OCI-LY1 (cell line): Measurements from ENCODE around the gene PARD3.

Experiments used
- H2AFZ ChIP-seq: fragments of 200-600 bp; sonication (generic), shearing (Covaris generic); 2 replicates; pipeline ENCODE4 v1.6.0; 2014; ENCODE audit warnings: antibody characterized with exemption, mild to moderate bottlenecking, low read length
- H3F3A ChIP-seq: fragments of 200-600 bp; sonication (generic), shearing (Covaris generic); 2 replicates; pipeline ENCODE4 v1.6.0; 2014; ENCODE audit warnings: mild to moderate bottlenecking, antibody characterized with exemption, low read length, moderate library complexity; ENCODE audit not compliant: insufficient read depth
- H3K27ac ChIP-seq: fragments of 200-600 bp; sonication (generic); 2 replicates; pipeline ENCODE4 v1.5.1; 2014; ENCODE audit warnings: low read length, mixed run types, mild to moderate bottlenecking, low read depth; ENCODE audit not compliant: poor library complexity, severe bottlenecking
- H3K27me3 ChIP-seq: fragments of 200-600 bp; sonication (generic); 2 replicates; pipeline ENCODE4 v1.6.0; 2014; ENCODE audit warnings: antibody characterized with exemption, mild to moderate bottlenecking, low read length, moderate library complexity; ENCODE audit not compliant: insufficient read depth
- H3K36me3 ChIP-seq: fragments of 200-600 bp; sonication (generic); 2 replicates; pipeline ENCODE4 v1.6.1; 2014; ENCODE audit warnings: mild to moderate bottlenecking, antibody characterized with exemption, low read length, moderate library complexity, mixed read lengths; ENCODE audit not compliant: insufficient read depth
- H3K4me1 ChIP-seq: fragments of 200-600 bp; sonication (generic); 2 replicates; pipeline ENCODE4 v1.5.1; 2014; ENCODE audit warnings: mild to moderate bottlenecking, low read length, moderate library complexity; ENCODE audit not compliant: insufficient read depth, severe bottlenecking
- H3K4me2 ChIP-seq: fragments of 200-600 bp; sonication (generic), shearing (Covaris generic); 2 replicates; pipeline ENCODE4 v1.6.1; 2014; ENCODE audit warnings: low read length
- H3K4me3 ChIP-seq: fragments of 200-600 bp; sonication (generic); 2 replicates; pipeline ENCODE4 v1.5.1; 2014; ENCODE audit warnings: low read length, low read depth, mild to moderate bottlenecking, mixed read lengths; ENCODE audit not compliant: poor library complexity, severe bottlenecking
- H3K79me2 ChIP-seq: fragments of 200-600 bp; shearing (Covaris generic); 2 replicates; pipeline ENCODE4 v1.6.1; 2016; ENCODE audit warnings: mixed run types, low read length, mixed read lengths; ENCODE audit not compliant: insufficient read depth
- H3K9ac ChIP-seq: fragments of 200-600 bp; sonication (generic), shearing (Covaris generic); 2 replicates; pipeline ENCODE4 v1.6.1; 2014; ENCODE audit warnings: mild to moderate bottlenecking, low read length, mixed read lengths
- H3K9me2 ChIP-seq: fragments of 200-600 bp; sonication (generic), shearing (Covaris generic); 2 replicates; pipeline ENCODE4 v1.6.1; 2014; ENCODE audit warnings: low read depth, mild to moderate bottlenecking, low read length, mixed read lengths
- H3K9me3 ChIP-seq: fragments of 200-600 bp; shearing (Covaris generic); 2 replicates; pipeline ENCODE4 v1.6.1; 2014; ENCODE audit warnings: low read length, mixed read lengths
- H4K20me1 ChIP-seq: fragments of 200-600 bp; sonication (generic), shearing (Covaris generic); 2 replicates; pipeline ENCODE4 v1.6.0; 2016; ENCODE audit warnings: mild to moderate bottlenecking, low read length; ENCODE audit not compliant: insufficient read depth
- EZH2 ChIP-seq: fragments of 200-600 bp; sonication (generic), shearing (Covaris generic); IDR thresholded peaks from 2 replicates; pipeline ENCODE4 v1.8.0; 2017; ENCODE audit warnings: borderline replicate concordance, mixed run types, mild to moderate bottlenecking, antibody characterized with exemption, low read length, moderate library complexity, mixed read lengths
- TF ChIP-seq, protein P1 (sequence below): fragments of 200-600 bp; sonication (generic), shearing (Covaris generic); IDR thresholded peaks from 2 replicates; pipeline ENCODE4 v1.5.1; 2017; ENCODE audit warnings: mild to moderate bottlenecking, antibody characterized with exemption, low read length, moderate library complexity, mixed read lengths

The PARD3 gene

GRCh38 chr10:34830217-34830822 is 15.2 kb upstream of the PARD3 start:
- no peaks in the 10 kb centered on the region for H4K20me1 ChIP-seq
- H3F3A ChIP-seq, result no peaks in the 10 kb centered on the region
- no peaks in the 10 kb centered on the region for H3K9me2 ChIP-seq
- no peak overlapping the region for H3K9ac ChIP-seq
- no peak overlapping the region for H3K4me3 ChIP-seq
- H3K4me2 ChIP-seq, result no peak overlapping the region
- H3K36me3 ChIP-seq, result no peaks in the 10 kb centered on the region
- TF ChIP-seq, protein P1, sequence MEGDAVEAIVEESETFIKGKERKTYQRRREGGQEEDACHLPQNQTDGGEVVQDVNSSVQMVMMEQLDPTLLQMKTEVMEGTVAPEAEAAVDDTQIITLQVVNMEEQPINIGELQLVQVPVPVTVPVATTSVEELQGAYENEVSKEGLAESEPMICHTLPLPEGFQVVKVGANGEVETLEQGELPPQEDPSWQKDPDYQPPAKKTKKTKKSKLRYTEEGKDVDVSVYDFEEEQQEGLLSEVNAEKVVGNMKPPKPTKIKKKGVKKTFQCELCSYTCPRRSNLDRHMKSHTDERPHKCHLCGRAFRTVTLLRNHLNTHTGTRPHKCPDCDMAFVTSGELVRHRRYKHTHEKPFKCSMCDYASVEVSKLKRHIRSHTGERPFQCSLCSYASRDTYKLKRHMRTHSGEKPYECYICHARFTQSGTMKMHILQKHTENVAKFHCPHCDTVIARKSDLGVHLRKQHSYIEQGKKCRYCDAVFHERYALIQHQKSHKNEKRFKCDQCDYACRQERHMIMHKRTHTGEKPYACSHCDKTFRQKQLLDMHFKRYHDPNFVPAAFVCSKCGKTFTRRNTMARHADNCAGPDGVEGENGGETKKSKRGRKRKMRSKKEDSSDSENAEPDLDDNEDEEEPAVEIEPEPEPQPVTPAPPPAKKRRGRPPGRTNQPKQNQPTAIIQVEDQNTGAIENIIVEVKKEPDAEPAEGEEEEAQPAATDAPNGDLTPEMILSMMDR, result no peak
- no peak for TF ChIP-seq EZH2
- H3K4me1 ChIP-seq, result no peaks in the 10 kb centered on the region
- H2AFZ ChIP-seq, result no peak overlapping the region
- H3K79me2 ChIP-seq, result no peaks in the 10 kb centered on the region
- no peaks in the 10 kb centered on the region for H3K27me3 ChIP-seq
- H3K9me3 ChIP-seq, result no peaks in the 10 kb centered on the region
- H3K27ac ChIP-seq, result no peak overlapping the region

GRCh38 chr10:34826857-34827766 is 12.0 kb upstream of the PARD3 start:
- Histone ChIP-seq H3K9me2 (no peaks in the 10 kb centered on the region), H3K27ac (no peak overlapping the region), H3K36me3 (no peaks in the 10 kb centered on the region), H3K79me2 (no peaks in the 10 kb centered on the region), H3K9ac (no peak overlapping the region), H3K27me3 (no peaks in the 10 kb centered on the region), H3K4me2 (no peak overlapping the region), H2AFZ (no peak overlapping the region), H3K4me3 (no peak overlapping the region), H3K4me1 (no peaks in the 10 kb centered on the region), H3K9me3 (no peaks in the 10 kb centered on the region), H4K20me1 (no peaks in the 10 kb centered on the region), H3F3A (no peaks in the 10 kb centered on the region)
- TF ChIP-seq EZH2, result no peak
- TF ChIP-seq, protein P1, result no peak

DNA sequence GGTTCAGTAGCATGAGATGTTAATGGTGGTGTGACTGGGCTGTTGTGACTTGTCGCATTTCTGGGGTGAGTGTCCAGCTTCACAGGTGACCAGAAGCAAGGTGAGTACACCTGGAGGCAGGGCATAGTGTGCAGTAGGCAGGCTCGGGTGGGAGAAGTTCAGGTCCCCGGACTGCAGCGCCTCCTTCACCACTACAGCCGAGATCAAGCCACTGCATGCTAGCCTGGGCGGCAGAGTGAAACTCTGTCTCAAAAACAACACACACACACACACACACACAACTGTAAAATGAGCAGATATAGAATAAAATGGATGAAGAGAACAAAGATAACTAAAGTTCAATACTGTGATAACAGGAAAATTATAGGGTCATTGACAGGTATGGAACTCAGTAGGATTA is 11.1 kb upstream of the PARD3 start:
- TF ChIP-seq EZH2, result no peak
- TF ChIP-seq, protein P1, result 0 out of 2 replicates have a peak, but pooled peaks have one; percentile 6
- H3K9me2 ChIP-seq, result no peaks in the 10 kb centered on the region
- H3K36me3 ChIP-seq, result no peaks in the 10 kb centered on the region

More for the DNA sequence above, 11.1 kb upstream of the PARD3 start:
- no peak overlapping the region for H3K4me3 ChIP-seq
- no peaks in the 10 kb centered on the region for H3K27me3 ChIP-seq
- no peak overlapping the region for H2AFZ ChIP-seq
- no peak overlapping the region for H3K4me2 ChIP-seq
- no peaks in the 10 kb centered on the region for H3F3A ChIP-seq
- H3K27ac ChIP-seq, result no peak overlapping the region
- no peaks in the 10 kb centered on the region for H4K20me1 ChIP-seq
- no peaks in the 10 kb centered on the region for H3K9me3 ChIP-seq
- no peak overlapping the region for H3K9ac ChIP-seq
- H3K4me1 ChIP-seq, result no peaks in the 10 kb centered on the region
- no peaks in the 10 kb centered on the region for H3K79me2 ChIP-seq
